WTC11 (cell line): ENCODE results near the gene SPINK6.

Experiments used
- IRF1 ChIP-seq: sonication (generic); formaldehyde crosslinking; IDR thresholded peaks from 2 replicates; pipeline ENCODE4 v1.8.0; 2023; ENCODE audit warnings: missing genetic modification reagents
- MAX ChIP-seq: sonication (generic); formaldehyde crosslinking; IDR thresholded peaks from 2 replicates; pipeline ENCODE4 v1.8.0; 2022; ENCODE audit warnings: mild to moderate bottlenecking, missing genetic modification reagents

GRCh38 chr5:148201151-148201550 is 1.7 kb upstream of the SPINK6 start:
- no peak for TF ChIP-seq MAX (CRISPR knock-in tag)
- no peak for TF ChIP-seq IRF1 (CRISPR knock-in tag)
